A673 (cell line): ENCODE data around the gene JUNB. TPM values are rescaled to one million over a fixed set of nuclear protein-coding genes. Genes with fewer than 3 reads are reported as not detected.

Source experiments
- BruUV-seq: library from RNA; stranded (reverse); fragments of 400-500 nt; replicated peaks from 2 replicates; lab custom pipeline; 2021; lab: Mats Ljungman, UMichigan
- CTCF ChIA-PET: fragments of 300-600 bp; sonication (Branson Sonifier 250); formaldehyde crosslinking; loops from one replicate; lab custom pipeline; 2022; ENCODE audit warnings: antibody characterized with exemption; lab: Charles Lee
- POLR2A ChIA-PET: fragments of 300-600 bp; sonication (Branson Sonifier 250); formaldehyde crosslinking; loops from one replicate; lab custom pipeline; 2022; ENCODE audit warnings: antibody characterized with exemption; ENCODE audit not compliant: low non-redundant PET; lab: Charles Lee
- DNase-seq: peaks from one replicate; pipeline ENCODE4 v3.0.0-alpha.2; 2015; ENCODE audit warnings: low spot score
- H3K27ac ChIP-seq: fragments of 200-600 bp; sonication (generic); 2 replicates; pipeline ENCODE4 v1.5.1; 2016; ENCODE audit warnings: mixed run types, low read depth, mild to moderate bottlenecking, mixed read lengths, antibody characterized with exemption, low read length; ENCODE audit not compliant: poor library complexity, severe bottlenecking
- H3K27me3 ChIP-seq: fragments of 200-600 bp; sonication (generic); replicated peaks from 2 replicates; pipeline ENCODE4 v1.6.1; 2017; ENCODE audit warnings: mixed run types, low read depth, mild to moderate bottlenecking, mixed read lengths, antibody characterized with exemption, low read length; ENCODE audit not compliant: insufficient read depth, poor library complexity
- H3K36me3 ChIP-seq: fragments of 200-600 bp; sonication (generic); 2 replicates; pipeline ENCODE4 v1.6.1; 2016; ENCODE audit warnings: mixed run types, mild to moderate bottlenecking, mixed read lengths, antibody characterized with exemption, low read length; ENCODE audit not compliant: insufficient read depth, poor library complexity, severe bottlenecking
- H3K4me1 ChIP-seq: fragments of 200-600 bp; sonication (generic); 2 replicates; pipeline ENCODE4 v1.6.1; 2017; ENCODE audit warnings: mixed run types, mild to moderate bottlenecking, mixed read lengths, antibody characterized with exemption, low read length; ENCODE audit not compliant: insufficient read depth, poor library complexity, severe bottlenecking
- H3K4me3 ChIP-seq: fragments of 200-600 bp; sonication (generic); 2 replicates; pipeline ENCODE4 v1.5.1; 2016; ENCODE audit warnings: low read depth, mixed run types, mild to moderate bottlenecking, mixed read lengths, low read length; ENCODE audit not compliant: poor library complexity, severe bottlenecking
- H3K9me3 ChIP-seq: fragments of 200-600 bp; sonication (generic); 2 replicates; pipeline ENCODE4 v1.6.1; 2016; ENCODE audit warnings: mixed run types, low read depth, mild to moderate bottlenecking, mixed read lengths, antibody characterized with exemption, low read length; ENCODE audit not compliant: poor library complexity, severe bottlenecking
- CTCF ChIP-seq: fragments of 300-800, 200-600 bp; sonication (generic); conservative IDR thresholded peaks from 2 replicates; pipeline ENCODE4 v1.5.1; 2017; ENCODE audit warnings: low read depth, mild to moderate bottlenecking, antibody characterized with exemption, low read length, moderate library complexity, mixed read lengths
- EZH2 ChIP-seq: fragments of 200-600 bp; sonication (generic); IDR thresholded peaks from 2 replicates; pipeline ENCODE4 v1.6.1; 2017; ENCODE audit warnings: borderline replicate concordance, low read depth, mild to moderate bottlenecking, mixed read lengths, antibody characterized with exemption, low read length; ENCODE audit not compliant: poor library complexity, severe bottlenecking
- intact Hi-C: fragments of 100-400 bp; cut with micrococcal nuclease; formaldehyde crosslinking; loops from one replicate; pipeline ENCODE4 v1.10.0; 2022; ENCODE audit not compliant: unreplicated experiment
- total RNA-seq: library from RNA; stranded (reverse); gene quantifications from 2 replicates; pipeline ENCODE4 v1.2.3, GENCODE V29; 2021

Gene JUNB
- total RNA-seq, 1 experiment from 2014 or later = 27.7 TPM

GRCh38 chr19:12788682-12789097, 2.6 kb upstream of the JUNB start:
- Histone ChIP-seq H3K27me3 (no peaks in the 10 kb centered on the region), H3K36me3 (no peaks in the 10 kb centered on the region), H3K4me3 (peak overlapping the region; percentile 59), H3K27ac (peak overlapping the region; percentile 98), H3K9me3 (no peaks in the 10 kb centered on the region), H3K4me1 (peaks cover 40% of the 10 kb centered on the region)
- CTCF ChIA-PET = no interaction called here
- intact Hi-C loops = no loop called here
- POLR2A ChIA-PET = no interaction called here
- TF ChIP-seq EZH2 = no peak
- no peak for TF ChIP-seq CTCF
- peak; percentile 71 for DNase-seq
- BruUV-seq = no TSS peak

GRCh38 chr19:12789098-12789903, 2.0 kb upstream of the JUNB start:
- ChIA-PET POLR2A (no interaction called here), CTCF (interaction anchor here (0.6 kb wide), 1 partner anchor 13 kb away, joined by 3 read pairs; no protein-coding TSS in a partner anchor)
- Histone ChIP-seq H3K27ac (peak overlapping the region; percentile 98), H3K36me3 (no peaks in the 10 kb centered on the region), H3K4me1 (peaks cover 40% of the 10 kb centered on the region), H3K27me3 (no peaks in the 10 kb centered on the region), H3K9me3 (no peaks in the 10 kb centered on the region), H3K4me3 (peak overlapping the region; percentile 59)
- BruUV-seq = no TSS peak
- intact Hi-C loops = no loop called here
- no peak for TF ChIP-seq CTCF
- TF ChIP-seq EZH2 = no peak
- DNase-seq = no peak

DNA sequence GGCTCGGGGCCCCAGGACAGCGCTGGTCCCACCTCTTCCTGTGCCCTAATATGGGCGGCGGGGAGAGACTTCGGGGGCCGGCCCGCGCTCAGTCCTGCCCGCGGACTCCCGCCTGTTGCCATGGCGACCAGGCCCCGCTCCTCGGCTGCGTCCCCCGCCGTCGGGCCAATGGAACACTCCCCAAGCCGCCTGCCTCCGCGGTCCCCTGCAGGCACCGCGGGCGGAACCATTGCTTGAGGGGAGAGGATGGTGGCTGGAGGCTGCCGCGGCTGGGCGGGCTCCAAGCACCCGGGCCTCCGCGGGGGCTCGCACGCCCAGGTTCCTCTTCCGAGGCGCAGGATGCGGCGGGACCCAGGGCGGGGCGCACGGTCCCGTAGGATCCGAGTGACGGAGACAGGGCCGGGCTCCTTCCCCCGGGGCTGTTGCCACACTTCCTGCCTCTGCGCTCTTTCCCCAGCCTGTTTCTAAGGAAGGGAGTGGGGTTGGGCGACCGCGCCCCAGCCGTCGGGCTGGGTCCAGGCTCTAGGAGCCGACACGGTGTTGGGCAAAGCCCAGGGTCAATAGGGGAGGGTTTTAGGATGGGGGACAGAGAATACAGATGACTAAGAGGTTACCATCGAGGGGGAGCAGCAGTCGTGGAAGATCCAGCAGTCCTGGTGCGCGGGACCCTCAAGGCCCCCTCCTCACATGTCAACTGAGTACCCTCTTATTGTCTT, 1.2 kb upstream of the JUNB start:
- peaks cover 34% of the 10 kb centered on the region for H3K4me1 ChIP-seq
- ChIA-PET POLR2A (no interaction called here), CTCF (interaction anchor here (0.6 kb wide), 1 partner anchor 14 kb away, joined by 3 read pairs; no protein-coding TSS in a partner anchor)
- no peaks in the 10 kb centered on the region for H3K9me3 ChIP-seq
- intact Hi-C loops = loop anchor here (5.0 kb wide), 1 partner anchor 108 kb away; the partner anchor contains the start of gene DHPS
- H3K36me3 ChIP-seq = no peaks in the 10 kb centered on the region
- DNase-seq = peak; percentile 99
- H3K4me3 ChIP-seq = peak overlapping the region; percentile 59
- TF ChIP-seq EZH2 (no peak), CTCF (no peak)
- H3K27ac ChIP-seq = peak overlapping the region; percentile 98
- BruUV-seq = no TSS peak
- no peaks in the 10 kb centered on the region for H3K27me3 ChIP-seq
